Stimulated activated naive CD8-positive, alpha-beta T cell treated with anti-CD3 and anti-CD28 coated beads, Interleukin-15, amount 100 ng/mL, for 72 hours (primary cell): ENCODE measurements around the gene SPATS2.
"Not testable (repeated sequence)": the region's sequence is repeated elsewhere in the genome, so short reads cannot be mapped to it uniquely, and the experiment has no call there.

Experiments used
- ATAC-seq: fragments of 150-1000 bp; cut with Tn5 transposase; 2 replicates; pipeline ENCODE4 v1.10.0; 2021; ENCODE audit warnings: mild to moderate bottlenecking, moderate library complexity
- DNase-seq, 2 donors: peaks; one replicate each; pipeline ENCODE4 v3.0.0; 2021 to 2022
- H3K27ac Mint-ChIP-seq, 2 donors: one replicate each; pipeline ENCODE4 v1.8.0; 2022; ENCODE audit warnings: mild to moderate bottlenecking in 2 of 2, mixed read lengths in 2 of 2, moderate library complexity in 2 of 2
- H3K27me3 Mint-ChIP-seq: one replicate; pipeline ENCODE4 v1.8.0; 2022; ENCODE audit warnings: mixed read lengths
- H3K4me1 Mint-ChIP-seq: one replicate; pipeline ENCODE4 v1.8.0; 2022; ENCODE audit warnings: mild to moderate bottlenecking, mixed read lengths
- H3K4me3 Mint-ChIP-seq, 2 donors: one replicate each; pipeline ENCODE4 v1.8.0; 2022; ENCODE audit warnings: mild to moderate bottlenecking in 2 of 2, mixed read lengths in 2 of 2, moderate library complexity in 1 of 2
- H3K9me3 Mint-ChIP-seq, 2 donors: one replicate each; pipeline ENCODE4 v1.8.0; 2022; ENCODE audit warnings: mixed read lengths in 2 of 2

SPATS2 gene

DNA sequence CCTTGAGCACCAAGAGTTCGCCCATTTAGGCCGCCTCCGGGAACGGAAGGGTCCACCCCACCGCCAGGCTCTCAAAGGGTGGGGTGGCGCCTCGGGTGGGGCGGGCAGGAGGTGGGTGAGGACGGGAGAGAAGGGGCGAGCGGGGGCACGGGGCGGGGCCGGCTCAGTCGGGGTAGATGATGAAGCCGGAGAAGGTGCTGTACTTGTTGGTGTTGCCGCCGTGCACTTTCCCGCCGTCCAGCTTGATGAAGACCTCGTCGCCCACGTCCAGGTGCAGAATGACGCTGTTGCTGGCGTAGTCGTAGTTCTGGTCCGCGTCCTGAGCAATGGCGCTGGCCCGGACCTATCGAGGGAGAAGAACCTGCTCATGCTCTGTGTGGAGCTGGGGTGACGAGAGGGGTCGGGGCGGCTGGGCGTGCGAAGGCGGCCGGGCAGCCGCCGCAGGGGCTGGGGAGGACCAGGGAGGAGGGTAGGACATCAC, 34.3 kb upstream of the SPATS2 start:
- Mint-ChIP-seq H3K27me3 (peaks cover 69% of the 10 kb centered on the region), H3K27ac (no peak overlapping the region), H3K9me3 (no peaks in the 10 kb centered on the region), H3K4me1 (peaks cover 35% of the 10 kb centered on the region), H3K4me3 (peak overlapping the region; percentile 9 to 72)
- ATAC-seq, result peak; percentile 6
- no peak for DNase-seq

DNA sequence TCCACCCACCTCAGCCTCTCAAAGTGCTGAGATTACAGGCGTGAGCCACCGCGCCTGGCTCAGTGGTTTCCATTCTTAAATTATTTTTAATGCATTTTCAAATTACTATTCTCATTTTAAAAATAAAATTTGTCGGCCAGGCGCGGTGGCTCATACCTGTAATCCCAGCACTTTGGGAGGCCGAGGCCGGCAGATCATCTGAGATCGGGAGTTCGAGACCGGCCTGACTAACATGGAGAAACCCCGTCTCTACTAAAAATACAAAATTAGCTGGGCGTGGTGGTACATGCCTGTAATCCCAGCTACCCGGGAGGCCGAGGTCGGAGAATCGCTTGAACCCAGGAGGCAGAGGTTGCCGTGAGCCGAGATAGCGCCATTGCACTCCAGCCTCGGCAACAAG, 33.5 kb upstream of the SPATS2 start:
- H3K9me3 Mint-ChIP-seq, H3K27ac Mint-ChIP-seq, DNase-seq, ATAC-seq, H3K4me3 Mint-ChIP-seq: not testable (repeated sequence)
- Mint-ChIP-seq H3K4me1 (peaks cover 36% of the 10 kb centered on the region), H3K27me3 (peaks cover 78% of the 10 kb centered on the region)

DNA sequence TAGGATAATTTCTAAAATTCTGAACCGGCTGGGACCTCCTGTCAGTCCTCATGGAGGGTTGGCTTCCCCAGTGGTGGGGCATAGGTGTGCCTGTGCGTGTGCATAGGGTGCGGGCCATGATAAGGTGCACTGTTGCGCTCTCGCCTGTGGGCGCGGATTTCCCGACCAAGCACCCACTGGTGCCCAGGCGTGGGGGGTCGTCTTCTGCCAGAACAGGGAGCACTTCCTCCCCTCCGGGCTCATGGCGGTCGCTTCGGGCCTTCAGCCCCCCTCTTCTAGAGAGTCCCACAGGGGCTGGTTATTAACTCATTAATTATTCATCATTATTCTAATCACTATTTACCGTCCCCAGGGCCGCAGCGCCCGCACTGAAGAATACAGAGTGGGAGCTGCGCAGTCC, 33.0 kb upstream of the SPATS2 start:
- peaks cover 82% of the 10 kb centered on the region for H3K27me3 Mint-ChIP-seq
- no peak overlapping the region for H3K27ac Mint-ChIP-seq
- no peaks in the 10 kb centered on the region for H3K9me3 Mint-ChIP-seq
- ATAC-seq (no peak), DNase-seq (no peak)
- no peak overlapping the region for H3K4me3 Mint-ChIP-seq
- peaks cover 36% of the 10 kb centered on the region for H3K4me1 Mint-ChIP-seq

DNA sequence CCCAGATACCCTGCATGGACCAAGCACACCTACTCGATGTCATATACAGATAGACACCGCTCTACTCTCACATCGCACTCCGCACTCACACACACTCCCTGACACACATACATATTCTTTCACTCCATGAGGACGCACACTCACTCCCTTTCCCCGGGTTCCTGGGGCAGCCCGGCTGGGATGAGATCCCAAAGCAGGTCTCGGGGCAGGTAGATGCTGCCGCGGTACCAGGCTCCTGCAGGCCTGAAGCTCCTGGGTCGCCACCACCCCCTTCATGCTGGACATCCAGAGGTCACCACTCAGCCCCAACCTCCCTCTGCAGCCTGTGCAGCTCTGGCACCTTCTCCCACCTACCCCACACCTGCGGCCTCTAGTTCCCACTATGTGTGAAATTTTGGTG, 32.6 kb upstream of the SPATS2 start:
- ATAC-seq (no peak), DNase-seq (no peak)
- Mint-ChIP-seq H3K9me3 (no peaks in the 10 kb centered on the region), H3K4me3 (no peak overlapping the region), H3K27ac (no peak overlapping the region), H3K4me1 (peaks cover 36% of the 10 kb centered on the region), H3K27me3 (peaks cover 87% of the 10 kb centered on the region)

DNA sequence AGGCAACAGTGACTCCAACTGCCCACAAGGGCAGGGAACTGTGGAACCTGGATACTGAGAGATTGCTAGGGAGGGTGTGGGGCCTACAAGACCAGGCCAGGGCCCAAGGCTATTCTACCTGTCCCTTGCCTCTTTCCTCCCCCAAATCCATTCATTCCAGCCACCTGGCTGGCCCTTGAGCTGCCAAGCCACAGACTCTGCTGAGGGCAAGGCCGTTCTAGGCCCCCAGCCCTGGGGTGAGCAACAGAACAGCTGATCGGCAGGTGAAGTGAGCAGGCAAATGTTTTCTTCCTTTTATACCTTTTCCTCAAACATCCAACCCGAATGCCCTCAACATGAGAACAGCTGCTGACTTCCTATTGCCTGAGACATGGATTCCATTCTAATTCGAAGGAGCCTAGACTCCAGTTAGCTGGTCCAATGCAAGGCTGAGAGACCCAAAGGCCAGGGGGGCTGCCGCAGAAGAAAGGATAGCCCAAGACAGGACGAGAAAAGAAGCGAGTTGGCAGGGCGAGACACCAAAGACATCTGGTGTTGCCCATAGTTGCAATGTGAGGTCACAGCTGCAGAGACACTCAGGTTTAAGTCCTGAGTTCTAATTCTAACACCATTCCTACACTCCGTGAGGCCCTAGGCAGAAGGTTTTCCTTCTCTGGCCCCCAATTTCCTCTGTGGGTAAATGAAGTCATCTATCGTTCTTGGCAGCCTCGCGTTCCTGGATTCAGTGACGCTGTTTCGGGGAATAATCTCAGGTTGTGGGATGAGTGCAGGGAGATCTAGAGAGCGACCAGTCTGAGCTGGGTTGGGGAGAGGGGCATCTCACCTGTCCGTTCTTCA, 31.9 kb upstream of the SPATS2 start:
- Mint-ChIP-seq H3K27me3 (peaks cover 93% of the 10 kb centered on the region), H3K27ac (no peak overlapping the region), H3K4me1 (peaks cover 36% of the 10 kb centered on the region), H3K9me3 (no peaks in the 10 kb centered on the region), H3K4me3 (no peak overlapping the region)
- ATAC-seq (no peak), DNase-seq (no peak)

DNA sequence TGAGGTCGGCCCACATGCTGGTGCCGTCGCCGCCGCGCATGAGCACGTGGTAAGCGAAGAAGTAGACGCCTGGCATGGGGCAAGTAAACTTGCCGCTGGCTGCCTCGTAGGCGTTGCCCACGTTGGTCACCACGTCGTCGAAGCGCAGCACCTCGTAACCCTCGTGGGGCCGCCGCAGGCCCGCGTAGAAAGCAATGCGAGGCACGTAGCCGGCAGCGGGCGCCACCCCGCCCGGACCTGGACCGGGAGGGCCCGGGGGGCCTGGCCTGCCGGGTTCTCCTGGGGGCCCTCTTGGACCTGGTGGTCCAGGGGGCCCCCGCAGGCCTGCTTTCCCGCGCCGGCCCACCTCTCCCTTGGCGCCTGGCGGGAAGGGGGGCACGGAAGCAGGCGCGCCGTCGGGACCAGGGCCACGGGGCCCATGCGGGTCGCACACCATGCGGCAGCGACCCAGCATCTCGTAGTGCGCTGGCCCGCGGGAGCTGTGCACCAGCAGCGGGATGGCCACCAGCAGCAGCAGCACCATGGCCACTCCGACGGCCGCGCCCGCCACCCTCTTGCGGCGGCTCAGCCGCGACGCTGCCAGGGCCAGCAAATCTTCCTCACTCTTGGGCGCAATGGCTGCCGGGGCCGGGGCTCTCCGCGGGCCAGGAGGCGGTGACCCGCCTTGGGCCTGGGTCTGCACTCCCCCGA, 31.2 kb upstream of the SPATS2 start:
- H3K27ac Mint-ChIP-seq, result no peak overlapping the region
- DNase-seq (peak in 1 of 2 donors; percentile 21), ATAC-seq (no peak)
- no peak overlapping the region for H3K4me3 Mint-ChIP-seq
- H3K4me1 Mint-ChIP-seq, result peaks cover 36% of the 10 kb centered on the region
- H3K9me3 Mint-ChIP-seq, result no peaks in the 10 kb centered on the region
- H3K27me3 Mint-ChIP-seq, result peaks cover 96% of the 10 kb centered on the region

DNA sequence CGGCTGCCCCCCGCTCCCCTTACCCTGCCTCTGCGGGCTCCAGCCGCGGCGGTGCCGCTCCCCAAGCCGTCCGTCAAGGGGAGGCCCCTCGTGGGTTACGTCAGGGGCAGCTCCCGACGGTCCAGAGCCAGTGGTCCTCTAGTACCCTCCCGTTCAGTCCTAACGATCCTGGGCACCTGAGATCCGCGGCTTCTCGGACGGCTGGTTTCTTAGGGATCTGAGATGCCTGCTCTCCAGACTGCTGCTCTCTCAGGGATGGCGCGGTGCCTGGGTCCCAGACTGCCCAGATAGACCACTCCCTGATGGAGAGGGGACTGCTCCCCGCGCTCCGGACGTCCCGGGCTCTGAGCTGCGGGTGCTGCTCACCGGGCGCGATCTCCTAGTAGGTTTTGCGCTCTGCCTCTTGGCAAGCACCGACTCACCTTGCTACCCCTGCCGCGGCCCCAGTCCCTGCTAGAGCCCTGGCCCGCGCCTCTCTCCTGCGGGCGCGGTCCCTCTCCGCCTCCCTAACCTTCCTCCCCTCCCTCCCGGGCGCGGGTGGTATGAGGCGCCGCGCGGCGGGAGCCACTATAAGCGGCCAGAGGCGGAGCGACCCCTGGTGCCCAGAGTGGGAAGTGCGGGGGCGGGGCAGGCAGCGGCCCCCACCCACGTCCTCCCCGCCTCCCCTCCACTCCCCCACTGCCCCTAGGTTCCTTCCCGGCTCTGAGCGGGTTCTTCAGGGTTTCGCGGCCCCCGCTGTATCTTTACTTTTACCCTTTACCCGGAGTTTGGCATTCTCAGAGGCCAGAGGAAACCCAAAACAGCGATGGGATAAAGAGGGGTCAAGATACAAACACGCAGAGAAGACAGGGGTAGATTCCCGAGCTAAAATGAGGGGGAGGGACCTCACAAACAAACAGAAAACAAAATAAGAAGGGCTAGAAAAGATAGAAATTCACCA, 30.3 kb upstream of the SPATS2 start, which contains the start of gene C1QL4:
Gene C1QL4, minus strand, starts transcription at position 544 of the 940 bp plus-strand sequence. CDS start 711 bp downstream, outside the sequence.
- peaks cover 36% of the 10 kb centered on the region for H3K4me1 Mint-ChIP-seq
- no peaks in the 10 kb centered on the region for H3K9me3 Mint-ChIP-seq
- DNase-seq (peak; percentile 85 to 87), ATAC-seq (peak; percentile 76)
- peak within 1 kb of the TSS; percentile 63 to 70 for H3K4me3 Mint-ChIP-seq
- no peak within 1 kb of the TSS for H3K27ac Mint-ChIP-seq
- H3K27me3 Mint-ChIP-seq, result peaks cover 96% of the 10 kb centered on the region

DNA sequence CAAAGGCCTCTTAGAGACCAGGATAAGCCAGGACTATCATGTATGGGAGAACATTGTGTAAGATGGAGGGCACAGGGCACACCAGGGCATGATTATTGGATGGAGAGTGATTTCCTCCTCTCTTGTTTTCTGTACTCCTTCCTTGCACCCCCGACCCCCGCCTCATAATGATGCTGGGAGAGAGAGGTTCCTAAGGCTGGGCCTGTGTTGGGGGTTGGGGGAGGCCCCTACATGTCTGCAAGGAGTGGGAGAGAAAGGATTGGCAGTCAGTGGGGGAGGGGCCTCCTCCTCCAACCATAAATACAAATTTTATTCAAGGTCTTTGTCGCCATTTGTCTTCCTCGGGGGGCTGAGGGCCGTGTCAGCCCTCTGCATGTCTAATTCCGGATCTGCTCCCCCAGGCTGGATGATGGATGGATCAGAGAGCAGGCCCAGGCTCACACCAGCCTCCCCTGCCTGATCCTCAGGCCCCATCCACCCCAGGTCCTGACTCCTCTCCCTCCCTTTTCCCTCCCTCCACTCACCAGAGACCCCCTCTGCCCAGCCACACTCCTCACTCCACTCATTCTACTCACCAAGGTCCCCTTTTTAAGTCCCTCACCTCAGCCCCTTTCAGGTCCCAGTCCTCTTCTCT, 28.3 kb upstream of the SPATS2 start:
- ATAC-seq, result no peak
- H3K27me3 Mint-ChIP-seq, result peaks cover 99% of the 10 kb centered on the region

DNA sequence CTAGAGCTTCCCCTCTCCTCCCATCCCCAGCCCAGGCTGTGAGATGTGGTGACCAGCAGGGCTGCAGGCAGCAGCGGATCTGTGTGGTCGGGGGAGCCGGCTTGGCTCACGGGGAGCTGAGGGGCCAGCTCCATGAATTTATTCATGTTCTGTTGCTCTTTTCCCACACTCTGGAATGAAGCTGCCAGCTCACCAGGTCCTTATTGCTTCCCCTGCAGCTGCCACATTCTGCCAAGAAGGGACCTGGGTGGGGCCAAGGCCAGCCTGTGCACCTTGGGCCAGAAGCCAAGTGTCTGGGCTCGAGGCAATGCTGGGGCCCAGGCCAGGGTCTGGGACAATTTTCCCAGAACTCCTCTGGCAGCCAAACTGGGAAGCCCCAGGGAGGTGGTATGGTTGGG, 27.8 kb upstream of the SPATS2 start:
- H3K4me3 Mint-ChIP-seq, result no peak overlapping the region
- H3K27me3 Mint-ChIP-seq, result peaks cover 99% of the 10 kb centered on the region
- no peaks in the 10 kb centered on the region for H3K9me3 Mint-ChIP-seq
- no peak for ATAC-seq
- H3K27ac Mint-ChIP-seq, result no peak overlapping the region
- peaks cover 43% of the 10 kb centered on the region for H3K4me1 Mint-ChIP-seq
- DNase-seq, result no peak

More for the DNA sequence above, 28.3 kb upstream of the SPATS2 start:
- Mint-ChIP-seq H3K4me3 (no peak overlapping the region), H3K4me1 (peaks cover 39% of the 10 kb centered on the region), H3K9me3 (no peaks in the 10 kb centered on the region), H3K27ac (no peak overlapping the region)
- no peak for DNase-seq

DNA sequence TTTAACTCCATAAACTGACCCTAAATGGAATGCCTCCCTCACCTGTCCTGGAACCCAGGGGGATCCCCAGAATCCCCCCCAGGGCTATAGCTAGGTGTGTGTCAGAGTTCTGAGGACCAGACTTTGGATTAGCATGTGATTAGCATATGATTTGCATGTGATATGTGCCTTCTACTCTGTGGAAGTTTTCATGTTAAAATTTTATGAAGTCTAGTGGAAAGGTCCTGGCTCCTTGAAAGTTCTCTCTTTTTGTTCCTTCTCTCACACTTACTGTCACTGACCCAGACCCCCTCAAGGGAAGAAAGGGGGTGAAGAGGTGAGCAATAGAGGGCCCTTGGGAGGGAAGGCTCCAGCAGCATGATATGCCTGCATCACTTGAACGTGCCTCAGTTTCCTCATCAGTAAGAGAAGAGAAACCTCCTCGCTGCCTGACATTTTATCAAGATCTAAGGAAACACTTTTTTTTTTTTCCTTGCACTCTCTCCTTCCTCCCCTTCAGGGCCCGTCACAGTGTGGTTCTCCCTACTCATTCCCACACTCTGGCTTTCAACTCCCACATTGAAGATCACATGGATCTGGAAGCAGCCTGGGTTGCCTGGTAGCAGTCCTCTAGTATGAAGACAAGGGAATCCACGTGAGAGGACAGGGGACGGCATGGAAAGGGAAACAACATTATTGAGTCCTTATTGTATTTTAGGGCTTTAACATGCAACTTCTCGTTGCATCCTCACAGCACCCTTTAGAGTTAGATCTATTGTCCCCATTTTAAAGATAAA, 27.0 kb upstream of the SPATS2 start:
- Mint-ChIP-seq H3K4me1 (peaks cover 42% of the 10 kb centered on the region), H3K4me3 (no peak overlapping the region), H3K27ac (no peak overlapping the region), H3K9me3 (no peaks in the 10 kb centered on the region), H3K27me3 (peaks cover 99% of the 10 kb centered on the region)
- ATAC-seq, result no peak
- no peak for DNase-seq

DNA sequence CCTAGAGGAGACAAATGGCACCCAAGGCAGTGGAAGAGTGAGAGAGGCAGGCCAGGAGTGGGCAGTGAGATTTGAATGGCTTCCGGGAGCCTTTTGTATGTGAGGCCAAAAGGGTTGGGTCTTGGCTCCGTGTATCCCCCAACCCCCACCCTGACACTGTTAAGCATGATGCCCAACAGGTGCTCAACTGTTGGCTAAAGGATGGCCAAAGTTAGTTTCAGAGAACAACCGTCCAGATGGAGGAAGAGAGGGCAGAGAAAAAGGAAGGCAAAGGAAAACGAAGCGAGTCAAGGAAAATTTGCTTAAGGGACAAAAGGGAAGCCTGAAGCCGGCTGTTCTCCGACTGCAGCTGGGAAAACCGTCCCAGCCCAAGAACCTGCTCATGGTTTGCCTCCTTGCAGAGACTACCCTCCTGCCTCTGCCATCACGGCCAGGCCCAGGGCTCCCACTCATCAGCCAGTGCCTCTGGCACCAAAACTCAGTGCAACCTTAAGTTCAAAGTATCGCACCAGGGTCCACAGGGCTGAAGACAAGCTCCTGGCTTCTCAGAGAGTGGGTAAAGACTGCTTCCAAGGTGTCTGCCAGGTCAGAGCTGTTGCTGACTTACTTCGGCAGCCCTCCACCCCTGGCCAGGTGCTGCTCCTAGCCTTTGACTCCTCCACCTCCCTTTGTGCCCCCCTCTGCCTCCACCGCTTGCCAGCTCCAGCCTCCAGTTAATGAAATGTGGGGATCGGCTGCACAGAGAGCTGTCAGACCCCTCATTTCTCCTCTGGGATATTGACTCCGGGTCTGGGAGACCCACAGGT, 26.1 kb upstream of the SPATS2 start:
- no peak overlapping the region for H3K4me3 Mint-ChIP-seq
- H3K9me3 Mint-ChIP-seq, result no peaks in the 10 kb centered on the region
- H3K27ac Mint-ChIP-seq, result no peak overlapping the region
- peaks cover 46% of the 10 kb centered on the region for H3K4me1 Mint-ChIP-seq
- ATAC-seq (no peak), DNase-seq (peak in 1 of 2 donors; percentile 26)
- H3K27me3 Mint-ChIP-seq, result peaks cover 100% of the 10 kb centered on the region

DNA sequence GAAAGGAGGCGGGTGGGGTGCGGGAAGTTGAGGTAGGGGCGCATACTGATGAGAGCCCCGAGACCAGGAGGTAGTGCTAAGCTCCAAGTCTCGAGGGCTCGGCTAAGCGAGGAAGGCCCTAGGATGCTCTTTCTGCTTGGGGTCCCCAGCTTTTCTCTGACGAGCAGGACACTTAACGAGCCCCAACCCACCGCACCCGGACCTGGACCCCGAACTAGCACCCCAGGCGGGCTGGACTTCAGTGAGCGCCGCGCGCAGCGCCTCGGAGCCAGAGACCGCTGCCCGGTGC, 25.5 kb upstream of the SPATS2 start:
- peak in 1 of 2 donors; percentile 8 for DNase-seq
- no peaks in the 10 kb centered on the region for H3K9me3 Mint-ChIP-seq
- ATAC-seq, result no peak
- H3K27me3 Mint-ChIP-seq, result peaks cover 100% of the 10 kb centered on the region
- H3K27ac Mint-ChIP-seq, result no peak overlapping the region
- peaks cover 48% of the 10 kb centered on the region for H3K4me1 Mint-ChIP-seq
- H3K4me3 Mint-ChIP-seq, result peak overlapping the region in 1 of 2 donors; percentile 17

DNA sequence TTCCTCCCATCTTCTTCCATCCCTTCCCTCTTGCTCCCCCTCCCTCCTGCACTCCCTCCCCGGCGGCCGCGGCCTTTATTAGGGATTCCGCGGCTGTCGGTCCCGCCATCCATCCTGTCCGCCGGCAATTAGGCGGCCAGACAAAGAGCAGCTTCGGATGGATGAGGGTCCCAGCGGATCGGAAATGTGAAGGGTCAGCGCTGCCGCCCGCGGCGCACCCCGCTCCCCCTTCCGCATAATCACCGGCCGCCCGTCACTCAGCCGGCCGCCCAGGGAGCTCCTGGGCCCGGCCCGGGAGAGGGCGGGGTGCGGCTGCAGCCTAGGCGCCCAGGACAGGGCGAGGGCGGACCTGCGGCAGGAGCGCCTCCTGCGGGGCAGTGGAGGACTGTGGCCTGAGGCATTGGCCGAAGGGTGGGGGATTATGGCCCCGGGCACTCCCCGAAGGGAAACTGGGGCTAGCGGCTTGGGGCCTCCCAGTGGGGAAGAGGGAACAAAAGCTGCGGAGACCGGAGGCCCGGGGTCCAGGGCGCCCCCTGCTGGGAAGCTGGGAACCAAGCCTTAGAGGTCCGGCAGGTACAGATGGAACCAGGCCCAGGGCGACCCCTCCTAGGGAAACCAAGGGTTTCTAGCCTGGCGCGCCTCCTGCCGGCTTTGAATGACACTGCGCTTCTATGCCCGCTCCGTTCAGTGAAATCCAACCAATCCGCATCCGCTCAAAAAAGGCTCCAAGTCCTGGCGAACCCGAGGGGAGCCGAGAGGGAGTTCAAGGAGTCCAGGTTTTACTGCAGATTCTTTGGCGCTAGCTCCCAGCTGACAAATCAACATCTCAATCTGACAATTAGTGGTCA, 25.0 kb upstream of the SPATS2 start:
- peak; percentile 88 for ATAC-seq
- H3K27ac Mint-ChIP-seq, result peak overlapping the region in 1 of 2 donors; percentile 50
- peak; percentile 86 to 90 for DNase-seq
- no peaks in the 10 kb centered on the region for H3K9me3 Mint-ChIP-seq
- H3K4me3 Mint-ChIP-seq, result peak overlapping the region; percentile 56 to 68
- H3K27me3 Mint-ChIP-seq, result peaks cover 100% of the 10 kb centered on the region
- peaks cover 48% of the 10 kb centered on the region for H3K4me1 Mint-ChIP-seq
